ENCODE data around the gene LILRB2.
"Not testable (repeated sequence)": the region's sequence is repeated elsewhere in the genome, so short reads cannot be mapped to it uniquely, and the experiment has no call there.

LILRB2 gene

GRCh38 chr19:54233941-54234340 lies 47.0 kb downstream of the LILRB2 start:
- no peak for TF ChIP-seq Cebpa-rat (IDR thresholded peaks at IDR 0.05)
- H3K4me2 ChIP-seq = peak overlapping the region in 1 of 11 experiments; percentile 20; a peak in 1 of 22 replicates
- no peaks in the 10 kb centered on the region for H4K20me1 ChIP-seq
- H3K36me3 ChIP-seq = peaks cover 0 to 40% (median 0%) of the 10 kb centered on the region in 11 experiments; a peak in 6 of 22 replicates
- H3K4me1 ChIP-seq = peaks cover 0 to 39% (median 11%) of the 10 kb centered on the region in 10 experiments; a peak in 14 of 20 replicates
- H3K27me3 ChIP-seq = no peaks in the 10 kb centered on the region
- H3K27ac ChIP-seq = no peak overlapping the region
- no peak overlapping the region for H3K4me3 ChIP-seq
- H3K9me3 ChIP-seq (replicated peaks in 1 of 11) = peaks cover 13 to 29% (median 20%) of the 10 kb centered on the region in 11 experiments
- H3K9ac ChIP-seq = no peak overlapping the region

- no peak for TF ChIP-seq Cebpa-rat (IDR thresholded peaks at IDR 0.05)
- H3K4me1 ChIP-seq = peaks cover 0 to 14% (median 0%) of the 10 kb centered on the region in 10 experiments; a peak in 4 of 20 replicates
- H3K36me3 ChIP-seq = peaks cover 0 to 14% (median 0%) of the 10 kb centered on the region in 11 experiments; a peak in 6 of 22 replicates
- no peak overlapping the region for H3K4me3 ChIP-seq
- H4K20me1 ChIP-seq = no peaks in the 10 kb centered on the region
- peak overlapping the region in 2 of 11 experiments; percentile 10 to 18; a peak in 3 of 22 replicates for H3K4me2 ChIP-seq
- H3K9me3 ChIP-seq (replicated peaks in 1 of 11) = peaks cover 16 to 40% (median 23%) of the 10 kb centered on the region in 11 experiments
- H3K27me3 ChIP-seq = no peaks in the 10 kb centered on the region
- H3K27ac ChIP-seq = no peak overlapping the region
- H3K9ac ChIP-seq = no peak overlapping the region
Observed at GRCh38 chr19:54231077-54231931, 49.6 kb downstream of the LILRB2 start.

GRCh38 chr19:54230031-54230430 lies 50.9 kb downstream of the LILRB2 start:
- Histone ChIP-seq H3K27ac (no peak overlapping the region), H3K4me2 (no peak overlapping the region), H3K9ac (no peak overlapping the region), H3K36me3 (peaks cover 0 to 1% (median 0%) of the 10 kb centered on the region in 11 experiments; a peak in 2 of 22 replicates), H3K4me3 (no peak overlapping the region), H3K4me1 (peaks cover 0 to 15% (median 0%) of the 10 kb centered on the region in 10 experiments; a peak in 6 of 20 replicates), H3K27me3 (no peaks in the 10 kb centered on the region), H3K9me3 (replicated peaks in 1 of 11) (peaks cover 4 to 28% (median 14%) of the 10 kb centered on the region in 11 experiments; a peak in 21 of 22 replicates), H4K20me1 (no peaks in the 10 kb centered on the region)
- no peak for TF ChIP-seq Cebpa-rat (IDR thresholded peaks at IDR 0.05)

GRCh38 chr19:54229146-54229545 lies 51.8 kb downstream of the LILRB2 start:
- H3K36me3 ChIP-seq = no peaks in the 10 kb centered on the region
- no peak overlapping the region for H3K27ac ChIP-seq
- H3K4me1 ChIP-seq = peaks cover 0 to 21% (median 0%) of the 10 kb centered on the region in 10 experiments; a peak in 7 of 20 replicates
- no peaks in the 10 kb centered on the region for H4K20me1 ChIP-seq
- H3K4me3 ChIP-seq = no peak overlapping the region
- TF ChIP-seq Cebpa-rat (IDR thresholded peaks at IDR 0.05) = no peak
- peaks cover 0 to 22% (median 8%) of the 10 kb centered on the region in 11 experiments; a peak in 13 of 22 replicates for H3K9me3 ChIP-seq (replicated peaks in 1 of 11)
- no peaks in the 10 kb centered on the region for H3K27me3 ChIP-seq
- no peak overlapping the region for H3K4me2 ChIP-seq
- H3K9ac ChIP-seq = no peak overlapping the region

- not testable (repeated sequence) for H3K27ac ChIP-seq, H3K27me3 ChIP-seq, H3K9ac ChIP-seq, H3K4me3 ChIP-seq, H3K36me3 ChIP-seq, H4K20me1 ChIP-seq
- Histone ChIP-seq H3K4me1 (peaks cover 13 to 38% (median 22%) of the 10 kb centered on the region in 10 experiments), H3K4me2 (peak overlapping the region in 3 of 11 experiments; percentile 26 to 38 (median 29); a peak in 2 of 22 replicates), H3K9me3 (replicated peaks in 1 of 11) (peaks cover 0 to 17% (median 8%) of the 10 kb centered on the region in 11 experiments; a peak in 11 of 22 replicates)
Observed at GRCh38 chr19:54224619-54225018, 56.3 kb downstream of the LILRB2 start.

- H3K36me3 ChIP-seq, H4K20me1 ChIP-seq, H3K27me3 ChIP-seq, H3K4me3 ChIP-seq: not testable (repeated sequence)
- H3K27ac ChIP-seq = peak overlapping the region in 6 of 11 experiments; percentile 12 to 84 (median 76); a peak in 10 of 22 replicates
- peaks cover 0 to 12% (median 7%) of the 10 kb centered on the region in 11 experiments; a peak in 11 of 22 replicates for H3K9me3 ChIP-seq (replicated peaks in 1 of 11)
- H3K4me1 ChIP-seq = peaks cover 13 to 45% (median 22%) of the 10 kb centered on the region in 10 experiments
- H3K9ac ChIP-seq = peak overlapping the region in 2 of 11 experiments; percentile 77 to 84; a peak in 3 of 22 replicates
- H3K4me2 ChIP-seq = peak overlapping the region in 10 of 11 experiments; percentile 65 to 99 (median 82); a peak in 18 of 22 replicates
Observed at GRCh38 chr19:54223937-54224281, 57.0 kb downstream of the LILRB2 start.
